Measurements from ENCODE around the gene FCHO2. TPM values are rescaled to one million over a fixed set of nuclear protein-coding genes. Genes with fewer than 3 reads are reported as not detected.

Gene FCHO2
- total RNA-seq, 1 experiment from 2014 or later, result 20.6 TPM

- no peaks in the 10 kb centered on the region for H3K36me3 Mint-ChIP-seq (ENCODE audit: insufficient read depth, unreplicated experiment)
- Histone ChIP-seq H3K4me3 (ENCODE audit: low read depth, low read length) (no peak overlapping the region), H3K36me3 (ENCODE audit: control insufficient read depth, insufficient read depth, low read length) (no peaks in the 10 kb centered on the region), H3K9me3 (peaks cover 9% of the 10 kb centered on the region; the same call in 1 of the 2 replicates), H3K4me1 (0 out of 2 replicates have a peak, but pooled peaks cover 11% of the 10 kb centered on the region), H3K27me3 (replicated peaks; ENCODE audit: control insufficient read depth, insufficient read depth, low read length) (no peaks in the 10 kb centered on the region)
- peaks cover 22% of the 10 kb centered on the region for H3K4me1 Mint-ChIP-seq (ENCODE audit: low read depth, unreplicated experiment)
- no peaks in the 10 kb centered on the region for H3K9me3 Mint-ChIP-seq (ENCODE audit: unreplicated experiment)
- CTCF ChIA-PET, result no interaction called here
- intact Hi-C loops (cut with micrococcal nuclease; ENCODE audit: unreplicated experiment), result no loop called here
- BruUV-seq (replicated peaks), result no TSS peak
- no peak for TF ChIP-seq CTCF (IDR thresholded peaks at IDR 0.05; ENCODE audit: insufficient read depth in 1 of 2, low read depth in 1 of 2, low read length in 1 of 2, severe bottlenecking in 1 of 2, unreplicated experiment in 1 of 2)
- POLR2A ChIA-PET, result no interaction called here
- peaks cover 17% of the 10 kb centered on the region for H3K27me3 Mint-ChIP-seq (ENCODE audit: insufficient read depth, unreplicated experiment)
- no peak overlapping the region for H3K27ac Mint-ChIP-seq (ENCODE audit: unreplicated experiment)
- H3K4me3 Mint-ChIP-seq (ENCODE audit: unreplicated experiment), result no peak overlapping the region
- DNase-seq, result no peak
Measured at GRCh38 chr5:72936893-72937292, 18.9 kb upstream of the FCHO2 start.

- peaks cover 9% of the 10 kb centered on the region; the same call in 1 of the 2 replicates for H3K9me3 ChIP-seq
- intact Hi-C loops (cut with micrococcal nuclease; ENCODE audit: unreplicated experiment), result no loop called here
- Mint-ChIP-seq H3K27ac (ENCODE audit: unreplicated experiment) (no peak overlapping the region), H3K9me3 (ENCODE audit: unreplicated experiment) (no peaks in the 10 kb centered on the region), H3K4me3 (ENCODE audit: unreplicated experiment) (no peak overlapping the region), H3K36me3 (ENCODE audit: insufficient read depth, unreplicated experiment) (no peaks in the 10 kb centered on the region), H3K4me1 (ENCODE audit: low read depth, unreplicated experiment) (peaks cover 22% of the 10 kb centered on the region), H3K27me3 (ENCODE audit: insufficient read depth, unreplicated experiment) (peaks cover 17% of the 10 kb centered on the region)
- H3K4me1 ChIP-seq, result 0 out of 2 replicates have a peak, but pooled peaks cover 11% of the 10 kb centered on the region
- POLR2A ChIA-PET, result interaction anchor here (0.6 kb wide), 1 partner anchor 291 kb away, joined by 4 read pairs; no protein-coding TSS in a partner anchor
- DNase-seq, result no peak
- H3K4me3 ChIP-seq (ENCODE audit: low read depth, low read length), result no peak overlapping the region
- CTCF ChIA-PET, result no interaction called here
- no peak for TF ChIP-seq CTCF (IDR thresholded peaks at IDR 0.05; ENCODE audit: insufficient read depth in 1 of 2, low read depth in 1 of 2, low read length in 1 of 2, severe bottlenecking in 1 of 2, unreplicated experiment in 1 of 2)
- BruUV-seq (replicated peaks), result no TSS peak
- H3K36me3 ChIP-seq (ENCODE audit: control insufficient read depth, insufficient read depth, low read length), result no peaks in the 10 kb centered on the region
- no peaks in the 10 kb centered on the region for H3K27me3 ChIP-seq (replicated peaks; ENCODE audit: control insufficient read depth, insufficient read depth, low read length)
Measured at GRCh38 chr5:72937517-72938061, 18.3 kb upstream of the FCHO2 start.

GRCh38 chr5:72938206-72938605 is 17.6 kb upstream of the FCHO2 start:
- CTCF ChIA-PET, result no interaction called here
- peaks cover 9% of the 10 kb centered on the region; the same call in 1 of the 2 replicates for H3K9me3 ChIP-seq
- H3K4me1 ChIP-seq, result 0 out of 2 replicates have a peak, but pooled peaks cover 11% of the 10 kb centered on the region
- no peak for DNase-seq
- no peaks in the 10 kb centered on the region for H3K27me3 ChIP-seq (replicated peaks; ENCODE audit: control insufficient read depth, insufficient read depth, low read length)
- Mint-ChIP-seq H3K4me3 (ENCODE audit: unreplicated experiment) (no peak overlapping the region), H3K27ac (ENCODE audit: unreplicated experiment) (no peak overlapping the region), H3K9me3 (ENCODE audit: unreplicated experiment) (no peaks in the 10 kb centered on the region), H3K4me1 (ENCODE audit: low read depth, unreplicated experiment) (peaks cover 22% of the 10 kb centered on the region), H3K27me3 (ENCODE audit: insufficient read depth, unreplicated experiment) (peaks cover 19% of the 10 kb centered on the region), H3K36me3 (ENCODE audit: insufficient read depth, unreplicated experiment) (no peaks in the 10 kb centered on the region)
- no peak for TF ChIP-seq CTCF (IDR thresholded peaks at IDR 0.05; ENCODE audit: insufficient read depth in 1 of 2, low read depth in 1 of 2, low read length in 1 of 2, severe bottlenecking in 1 of 2, unreplicated experiment in 1 of 2)
- H3K4me3 ChIP-seq (ENCODE audit: low read depth, low read length), result no peak overlapping the region
- intact Hi-C loops (cut with micrococcal nuclease; ENCODE audit: unreplicated experiment), result no loop called here
- POLR2A ChIA-PET, result no interaction called here
- no TSS peak for BruUV-seq (replicated peaks)
- no peaks in the 10 kb centered on the region for H3K36me3 ChIP-seq (ENCODE audit: control insufficient read depth, insufficient read depth, low read length)
